Inflammatory macrophage treated with lipopolysaccharide for 4 hours (primary cell): Measurements from ENCODE around the gene SRP14.
"Not testable (repeated sequence)": the region's sequence is repeated elsewhere in the genome, so short reads cannot be mapped to it uniquely, and the experiment has no call there.

Experiments used
- DNase-seq: peaks from one replicate; pipeline ENCODE4 v3.0.0-alpha.2; 2020

SRP14 gene

DNA sequence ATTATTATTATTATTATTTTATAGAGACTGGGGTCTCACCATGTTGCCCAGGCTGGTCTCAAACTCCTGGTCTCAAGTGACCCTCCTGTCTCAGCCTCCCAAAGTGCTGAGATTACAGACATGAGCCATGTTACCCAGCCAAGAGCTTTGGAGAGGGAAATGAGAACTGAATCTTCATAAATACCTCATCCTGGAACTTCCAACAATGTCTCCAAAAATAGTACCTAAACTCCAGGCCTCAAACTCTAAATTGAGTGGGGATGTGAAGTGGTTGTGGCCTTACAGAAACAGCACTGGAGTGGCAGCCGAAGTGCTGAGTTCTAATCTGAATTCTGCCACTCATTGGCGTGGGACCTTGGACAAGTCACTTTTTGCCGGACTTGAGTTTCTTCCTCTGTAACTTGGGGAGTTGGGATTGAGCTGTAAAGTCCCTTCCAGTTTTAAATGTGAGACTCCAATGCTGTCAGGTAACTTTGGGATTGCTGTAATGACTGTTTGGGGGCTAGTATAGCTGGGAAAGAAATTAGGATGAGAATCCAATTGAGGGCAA lies 10.0 kb upstream of the SRP14 start:
- peak; percentile 82 for DNase-seq

DNA sequence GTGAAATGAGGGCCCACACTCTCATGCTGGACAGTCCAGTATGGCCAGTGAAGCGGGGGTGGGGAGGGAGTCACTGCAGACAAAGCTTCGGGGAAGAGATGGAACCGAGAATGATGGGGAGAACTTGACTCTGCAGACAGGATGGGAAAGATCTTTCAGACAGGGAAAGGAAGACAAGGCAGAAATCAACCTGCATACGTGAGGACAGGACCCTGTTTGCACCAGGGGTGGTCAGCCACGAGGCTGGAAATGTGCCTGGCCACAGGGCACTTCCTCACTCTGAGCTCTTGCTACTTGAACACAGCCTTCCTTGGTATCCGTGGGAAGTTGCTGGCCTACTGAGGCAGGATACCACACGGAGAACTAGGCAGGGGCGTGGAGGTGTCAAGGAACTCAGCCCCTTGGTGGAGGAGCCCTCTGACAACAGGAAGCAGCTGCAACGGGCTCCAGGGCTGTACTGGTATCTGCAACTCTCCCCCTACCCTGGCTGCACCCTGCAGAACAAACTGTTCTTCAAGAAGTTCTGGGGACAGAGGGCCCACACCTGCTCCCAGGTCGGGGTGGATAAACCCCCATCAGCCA lies 9.3 kb upstream of the SRP14 start:
- no peak for DNase-seq

GRCh38 chr15:40047415-40048210 lies 8.6 kb upstream of the SRP14 start:
- peak; percentile 84 for DNase-seq

DNA sequence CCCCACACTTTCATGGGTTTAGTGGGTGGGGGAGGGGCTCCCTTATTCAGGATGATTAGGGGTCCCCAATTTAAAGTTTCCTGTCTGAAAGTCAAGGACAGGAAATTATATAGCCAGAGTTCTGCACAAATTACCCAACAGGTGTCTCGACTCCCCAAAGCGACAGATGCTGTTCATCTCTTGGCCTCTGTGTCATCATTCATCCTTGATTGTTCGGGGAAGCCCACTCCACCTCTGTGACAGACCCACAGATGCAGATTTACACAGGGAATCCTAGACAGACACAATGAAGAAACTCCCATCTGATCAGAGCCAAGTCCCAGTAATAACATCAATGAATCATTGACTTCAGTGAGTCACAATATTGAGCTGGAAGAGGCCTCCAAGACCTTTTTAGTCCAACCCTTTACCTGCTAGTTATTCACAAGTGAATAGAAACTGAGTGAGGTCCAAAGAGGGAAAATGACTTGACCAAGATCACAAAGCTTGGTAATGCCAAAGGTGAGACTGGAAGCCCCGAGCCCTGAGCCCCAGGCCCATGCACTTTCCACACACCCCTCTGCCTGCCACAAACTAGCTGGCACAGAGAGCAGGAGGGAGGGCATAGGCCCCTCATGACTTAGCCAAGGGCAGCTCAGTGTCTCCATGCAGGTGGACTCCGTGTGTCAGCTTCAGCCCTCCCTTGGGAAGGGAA lies 7.9 kb upstream of the SRP14 start:
- peak; percentile 70 for DNase-seq

DNA sequence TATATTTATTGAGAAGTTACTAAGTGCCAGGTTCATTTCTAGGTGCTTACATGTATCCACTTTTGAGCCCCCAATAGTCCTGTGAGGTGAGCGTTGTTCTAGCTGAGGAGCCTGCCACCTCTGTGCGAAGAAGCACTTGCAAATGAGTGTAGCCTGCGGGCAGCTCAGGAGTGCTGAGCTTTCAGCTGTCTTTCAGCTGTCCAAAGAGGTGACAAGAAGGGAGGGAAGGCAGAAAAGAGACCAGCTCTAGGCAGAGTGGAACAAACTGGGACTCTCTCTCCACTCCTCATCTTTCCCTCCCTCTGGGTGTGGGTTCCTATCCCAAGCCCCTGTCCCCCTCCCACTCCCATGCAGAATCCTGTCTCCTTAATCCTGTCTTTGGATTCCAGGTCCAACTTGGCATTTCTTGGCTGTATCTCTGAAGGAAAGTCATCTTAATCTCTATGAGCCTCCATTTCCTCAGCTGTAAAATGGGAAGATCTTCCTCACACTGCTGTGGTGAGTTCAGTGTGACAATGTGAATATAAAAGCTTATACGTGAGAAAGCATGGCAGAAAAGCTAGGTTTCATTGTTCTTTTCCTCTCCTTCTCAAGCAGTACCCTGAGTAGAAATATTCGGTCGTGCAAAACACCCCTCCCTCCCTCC lies 6.7 kb upstream of the SRP14 start:
- DNase-seq = no peak

GRCh38 chr15:40044717-40045571 lies 6.0 kb upstream of the SRP14 start:
- DNase-seq = peak; percentile 90

DNA sequence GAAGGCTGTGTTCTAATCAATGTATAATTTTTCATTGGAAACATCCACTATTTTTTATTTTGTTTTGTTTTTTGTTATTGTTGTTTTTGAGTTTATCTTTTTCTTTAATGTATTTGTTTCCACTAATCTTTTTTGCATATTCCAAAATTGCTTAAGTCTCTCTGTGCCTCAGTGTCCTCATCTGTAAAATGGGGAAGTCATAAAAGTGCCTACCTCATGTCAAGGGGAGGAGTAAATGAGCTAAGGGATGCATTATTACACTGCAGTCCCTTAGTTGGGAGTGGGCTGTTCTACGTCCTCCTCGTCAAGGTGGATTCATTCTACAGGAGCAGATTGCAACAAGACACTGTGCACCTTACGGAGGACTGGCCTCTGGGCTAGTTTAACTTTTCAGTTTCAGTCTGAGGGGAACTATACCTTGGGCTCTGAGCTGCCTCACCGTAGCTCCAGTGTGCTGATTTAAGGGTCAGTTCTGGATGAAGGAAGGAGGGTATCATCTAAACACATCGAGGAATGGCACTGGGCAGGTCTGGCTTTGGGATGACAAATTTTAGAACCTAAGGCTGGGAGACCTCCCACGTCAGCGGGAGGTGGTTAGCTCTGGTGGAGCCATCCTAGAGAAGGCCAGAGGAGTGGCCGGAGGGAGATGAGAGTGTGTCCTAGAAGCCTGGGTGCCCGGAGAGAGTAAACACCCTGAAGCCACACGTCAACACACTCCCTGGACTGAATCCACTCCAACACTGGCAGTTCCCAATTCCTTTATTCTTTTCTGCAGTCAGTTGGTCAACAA lies 5.1 kb upstream of the SRP14 start:
- DNase-seq = no peak

GRCh38 chr15:40042791-40043320 lies 3.9 kb upstream of the SRP14 start:
- DNase-seq = no peak

DNA sequence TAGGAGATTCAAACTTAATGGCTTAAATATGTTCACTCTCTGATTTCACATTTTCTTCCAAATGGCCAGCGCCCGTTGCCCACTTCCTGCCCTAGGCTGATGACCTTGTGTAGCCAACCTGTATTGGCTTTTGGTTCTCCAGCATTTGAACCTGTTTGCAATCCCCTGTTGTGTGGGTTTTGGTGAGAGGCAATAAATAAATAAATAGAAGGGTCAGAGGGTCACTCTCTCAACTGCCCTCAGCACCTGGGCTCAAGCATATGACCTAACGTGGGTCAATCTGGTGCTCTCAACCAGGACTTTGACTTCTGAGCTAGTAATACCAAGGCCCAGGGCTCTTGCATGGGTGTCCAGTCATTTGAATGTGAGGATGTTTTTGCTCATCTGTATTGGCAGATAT lies 1.8 kb upstream of the SRP14 start:
- no peak for DNase-seq

DNA sequence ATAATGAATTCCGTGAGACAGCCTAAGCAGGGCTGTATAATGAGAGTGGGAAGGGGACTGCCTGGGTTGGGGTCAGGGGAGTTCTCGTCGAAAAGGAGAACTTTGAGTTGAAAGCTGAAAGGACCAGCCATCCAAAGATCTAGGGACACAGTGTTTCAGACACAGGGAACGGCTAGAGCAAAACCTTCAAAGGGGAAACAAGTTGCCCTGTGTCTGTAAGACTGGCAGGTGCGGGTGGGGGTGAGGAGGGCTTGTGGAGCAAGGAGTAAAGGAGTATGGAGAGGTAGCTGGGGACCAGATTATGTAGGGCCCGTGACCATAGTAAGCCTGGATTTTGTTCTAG lies 1.3 kb upstream of the SRP14 start:
- DNase-seq = no peak

GRCh38 chr15:40038275-40038637 lies 725 bp downstream of the SRP14 start:
- peak; percentile 39 for DNase-seq

GRCh38 chr15:40037721-40038120 lies 1.3 kb downstream of the SRP14 start:
- DNase-seq = peak; percentile 24

GRCh38 chr15:40035182-40035581 lies 3.8 kb downstream of the SRP14 start:
- DNase-seq = not testable (repeated sequence)

DNA sequence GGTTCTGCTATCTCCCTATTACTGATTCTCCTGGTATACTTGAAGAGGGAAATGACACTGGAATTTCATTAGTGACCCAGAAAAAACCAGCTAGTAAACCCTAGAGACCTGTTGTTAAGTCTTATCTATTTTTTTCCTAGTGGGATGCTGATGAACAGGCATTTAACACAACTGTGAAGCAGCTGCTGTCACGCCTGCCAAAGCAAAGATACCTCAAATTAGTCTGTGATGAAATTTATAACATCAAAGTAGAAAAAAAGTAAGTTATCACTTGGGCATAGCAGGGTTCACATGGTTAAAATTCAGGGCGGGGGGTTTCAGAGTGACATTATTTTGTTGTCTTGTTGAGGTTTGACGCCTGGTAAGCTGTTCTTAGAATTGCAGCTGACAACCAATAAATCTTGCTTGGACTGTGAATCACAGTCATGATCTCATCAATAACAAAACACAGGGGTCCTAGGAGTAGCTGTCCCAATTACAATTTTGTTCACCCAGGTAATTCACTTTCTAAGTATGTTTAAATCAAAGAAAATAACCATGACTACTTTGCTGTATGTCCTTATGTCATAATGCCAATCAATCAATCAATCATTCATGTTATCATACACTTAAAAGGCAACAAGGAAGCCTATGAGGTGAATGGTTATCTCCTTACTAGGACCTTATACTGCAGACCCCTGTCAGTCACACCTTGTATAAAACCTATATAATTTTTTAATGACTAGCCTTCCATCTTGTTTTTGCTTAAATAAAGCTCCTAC lies 4.6 kb downstream of the SRP14 start:
- DNase-seq = no peak

- no peak for DNase-seq
Observed at GRCh38 chr15:40032125-40032839, 6.7 kb downstream of the SRP14 start.

DNA sequence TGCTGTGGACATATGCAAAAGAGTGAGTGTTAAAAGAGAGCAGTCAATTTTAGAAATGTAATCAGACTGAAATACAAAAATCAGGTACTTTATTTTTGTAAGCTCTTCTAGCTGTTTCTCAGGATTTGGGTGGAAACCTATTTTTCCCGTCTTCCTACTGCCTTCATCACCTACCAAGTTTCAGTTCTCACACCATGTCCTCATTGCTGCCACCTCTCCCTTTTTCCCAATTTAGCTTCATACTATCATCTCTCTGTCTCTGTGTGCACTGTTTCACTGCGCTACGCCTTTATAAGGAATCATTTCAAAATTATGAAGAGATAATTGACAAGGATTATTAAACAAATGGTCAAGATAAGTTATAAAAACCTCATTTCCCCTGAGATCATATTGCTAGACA lies 7.7 kb downstream of the SRP14 start:
- DNase-seq = no peak

DNA sequence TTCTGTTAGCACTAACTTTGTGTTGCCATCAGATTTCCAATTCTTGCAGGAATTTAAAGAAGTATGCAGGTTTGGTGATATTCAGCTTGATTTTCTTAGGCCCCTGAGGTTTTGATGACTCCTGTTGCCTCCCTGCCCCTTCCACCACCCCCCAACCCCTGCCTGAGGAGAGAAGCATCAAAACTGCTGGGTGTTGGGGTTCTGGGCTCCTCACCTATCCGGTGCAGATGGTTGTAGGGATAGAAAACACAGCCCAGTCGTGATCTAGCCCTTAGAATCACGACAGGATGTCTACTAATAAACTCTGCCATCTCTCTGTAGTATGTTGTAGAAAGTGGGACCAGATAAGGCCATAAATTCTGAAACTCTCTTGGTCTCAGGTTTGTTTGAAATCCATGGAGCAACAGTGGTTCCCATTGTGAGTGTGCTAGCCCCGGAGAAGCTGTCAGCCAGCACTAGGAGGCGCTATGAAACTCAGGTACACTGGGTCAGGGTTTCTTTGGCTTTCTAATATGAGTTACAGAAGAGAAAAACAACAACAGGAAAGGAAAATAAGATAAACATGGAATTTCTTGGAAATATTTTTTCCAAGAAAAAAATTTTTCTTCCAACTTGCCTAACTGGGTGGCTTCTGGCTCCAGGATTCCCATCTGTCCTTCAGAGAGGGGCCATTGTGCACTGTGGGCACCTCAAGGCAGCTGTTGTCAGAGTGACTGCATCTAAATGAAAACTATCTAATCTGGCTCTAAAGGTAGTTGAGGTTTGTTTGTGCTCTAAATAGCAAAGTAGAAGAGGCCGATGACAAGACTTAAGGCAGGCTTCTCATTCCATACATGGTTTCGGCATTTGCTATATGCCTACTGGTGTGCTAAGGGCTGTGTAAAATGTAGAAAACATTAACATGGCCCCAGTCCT lies 8.7 kb downstream of the SRP14 start:
- no peak for DNase-seq

DNA sequence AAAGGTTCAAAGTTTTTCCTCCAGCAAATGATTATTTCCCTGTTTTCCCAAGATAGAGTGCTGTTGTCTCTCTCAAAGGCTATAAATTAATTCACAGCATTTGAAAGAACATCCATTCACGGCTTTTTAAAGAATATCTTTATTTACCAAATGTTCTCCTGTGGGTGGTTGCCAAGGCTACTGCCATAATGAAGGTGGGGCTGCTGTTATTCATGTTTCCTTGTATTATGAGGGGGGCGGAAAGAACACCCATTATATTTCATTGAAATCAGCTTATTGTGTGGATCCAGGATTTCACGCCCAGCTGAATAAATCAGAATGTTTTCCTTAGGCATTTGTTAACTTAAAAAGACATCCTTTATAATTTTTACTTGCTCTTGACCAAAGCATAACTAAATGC lies 10.1 kb downstream of the SRP14 start:
- DNase-seq = no peak

GRCh38 chr15:40028193-40028592 lies 10.8 kb downstream of the SRP14 start:
- DNase-seq = no peak
